ENCODE data around the gene BSN.

DNA sequence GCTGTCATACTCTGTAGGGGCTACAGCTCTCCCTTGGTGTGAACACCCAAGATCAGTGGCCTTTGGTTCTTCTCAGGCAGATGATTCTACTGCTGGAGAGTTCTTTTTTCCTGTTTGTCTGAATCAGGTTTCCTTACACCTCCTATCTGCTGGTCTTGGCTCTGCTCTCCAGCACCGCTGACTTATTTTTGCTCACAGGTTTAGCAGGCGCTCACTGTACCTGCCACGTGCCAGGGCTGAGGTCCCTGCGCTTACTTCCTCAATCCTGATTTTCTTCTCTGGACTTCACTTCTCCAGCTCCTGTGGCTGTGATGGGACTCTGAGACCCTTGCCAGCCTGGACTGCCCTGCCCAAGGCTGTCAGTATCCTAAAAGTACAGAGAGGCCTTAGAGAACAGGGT is 9.5 kb downstream of the BSN start:
- TF ChIP-seq POLR2A (IDR thresholded peaks at IDR 0.05), result no peak
- TF ChIP-seq, protein P1, sequence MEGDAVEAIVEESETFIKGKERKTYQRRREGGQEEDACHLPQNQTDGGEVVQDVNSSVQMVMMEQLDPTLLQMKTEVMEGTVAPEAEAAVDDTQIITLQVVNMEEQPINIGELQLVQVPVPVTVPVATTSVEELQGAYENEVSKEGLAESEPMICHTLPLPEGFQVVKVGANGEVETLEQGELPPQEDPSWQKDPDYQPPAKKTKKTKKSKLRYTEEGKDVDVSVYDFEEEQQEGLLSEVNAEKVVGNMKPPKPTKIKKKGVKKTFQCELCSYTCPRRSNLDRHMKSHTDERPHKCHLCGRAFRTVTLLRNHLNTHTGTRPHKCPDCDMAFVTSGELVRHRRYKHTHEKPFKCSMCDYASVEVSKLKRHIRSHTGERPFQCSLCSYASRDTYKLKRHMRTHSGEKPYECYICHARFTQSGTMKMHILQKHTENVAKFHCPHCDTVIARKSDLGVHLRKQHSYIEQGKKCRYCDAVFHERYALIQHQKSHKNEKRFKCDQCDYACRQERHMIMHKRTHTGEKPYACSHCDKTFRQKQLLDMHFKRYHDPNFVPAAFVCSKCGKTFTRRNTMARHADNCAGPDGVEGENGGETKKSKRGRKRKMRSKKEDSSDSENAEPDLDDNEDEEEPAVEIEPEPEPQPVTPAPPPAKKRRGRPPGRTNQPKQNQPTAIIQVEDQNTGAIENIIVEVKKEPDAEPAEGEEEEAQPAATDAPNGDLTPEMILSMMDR (IDR thresholded peaks at IDR 0.05), result no peak

Measured in heart left ventricle (tissue), 13 donors.